GM10847 (cell line): ENCODE results near the gene PNPLA2.

ENCODE experiments used
- POLR2A ChIP-seq: IDR thresholded peaks from 2 replicates; pipeline ENCODE4 v1.6.1; 2011; ENCODE audit not compliant: insufficient read length; ENCODE audit errors: extremely low read depth

PNPLA2 gene

DNA sequence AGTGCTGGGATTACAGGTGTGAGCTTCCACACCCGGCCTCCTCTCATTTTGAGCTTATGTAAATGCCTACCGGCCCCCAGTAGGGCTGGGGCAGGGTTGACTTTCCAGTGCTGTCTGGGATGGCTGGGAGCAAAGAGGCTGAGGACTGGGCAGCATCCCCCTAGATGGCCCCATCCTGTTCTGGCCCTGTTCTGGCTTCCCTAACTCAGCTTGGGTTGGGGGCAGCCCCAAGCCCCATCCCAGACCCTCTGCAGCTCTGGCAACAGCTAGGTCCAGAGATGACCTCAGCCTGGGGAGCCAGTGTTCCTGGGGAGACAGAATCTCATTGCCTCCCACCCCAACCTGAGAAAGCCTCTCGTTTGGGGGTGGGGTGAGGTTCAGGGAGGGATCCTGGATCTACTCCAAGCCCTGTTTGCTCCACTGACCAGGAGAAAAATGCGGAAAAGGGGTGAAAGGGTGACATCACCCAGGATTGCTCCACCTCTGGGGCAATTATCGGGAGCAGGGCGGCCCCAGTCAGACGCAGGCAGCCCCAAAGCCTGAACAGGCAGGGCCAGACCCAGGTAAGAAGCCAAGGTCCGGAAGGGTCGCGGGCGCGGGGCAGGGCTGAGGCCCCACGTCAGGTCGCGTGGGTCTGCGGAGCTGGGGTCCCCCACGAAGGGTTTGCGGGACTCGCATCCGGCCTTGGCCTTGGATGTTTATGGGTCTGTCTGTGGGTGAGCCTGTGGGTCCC lies at the start of gene PNPLA2:
TSS of gene PNPLA2 (plus strand) at position 519 of the 733 bp plus-strand sequence. CDS start 805 bp downstream, outside the sequence.
- no peak for TF ChIP-seq POLR2A

DNA sequence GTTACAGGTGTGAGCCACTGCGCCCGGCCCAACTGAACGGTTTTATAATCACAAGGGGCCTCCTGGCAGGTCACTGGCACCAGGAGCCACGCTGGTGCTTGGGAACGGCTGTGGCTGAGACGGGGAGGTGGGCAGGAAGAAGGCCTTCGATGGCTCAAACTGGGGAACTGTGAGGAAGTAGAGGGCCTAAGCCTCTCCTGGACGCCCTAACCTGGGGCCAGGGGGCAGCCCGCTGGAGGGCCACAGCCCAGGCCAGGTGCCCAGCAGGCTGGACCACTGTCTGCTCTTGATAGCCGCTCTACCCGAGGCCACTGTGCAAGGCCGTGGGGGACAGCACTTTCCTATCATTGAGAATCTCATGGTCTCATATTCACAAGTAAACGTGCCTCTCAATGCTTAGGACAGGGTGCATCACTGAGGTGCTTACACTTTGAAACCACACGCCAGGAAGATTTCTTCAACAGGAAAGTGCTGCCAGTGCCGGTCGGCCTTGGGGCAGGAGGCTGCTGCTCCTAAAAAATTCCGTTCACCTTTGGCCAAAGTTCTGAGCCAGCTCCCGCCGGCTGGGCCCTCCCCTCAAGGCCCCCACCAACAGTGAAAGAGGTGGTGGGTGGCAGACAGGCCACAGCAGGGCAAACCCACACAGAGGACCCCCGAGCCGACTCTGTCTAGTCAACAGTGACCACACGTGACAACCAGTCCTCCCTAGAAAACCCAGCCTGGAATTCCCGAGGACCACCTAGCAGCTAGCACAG lies 48.6 kb upstream of the PNPLA2 start:
- no peak for TF ChIP-seq POLR2A

GRCh38 chr11:770642-771616 lies 47.8 kb upstream of the PNPLA2 start:
- no peak for TF ChIP-seq POLR2A

DNA sequence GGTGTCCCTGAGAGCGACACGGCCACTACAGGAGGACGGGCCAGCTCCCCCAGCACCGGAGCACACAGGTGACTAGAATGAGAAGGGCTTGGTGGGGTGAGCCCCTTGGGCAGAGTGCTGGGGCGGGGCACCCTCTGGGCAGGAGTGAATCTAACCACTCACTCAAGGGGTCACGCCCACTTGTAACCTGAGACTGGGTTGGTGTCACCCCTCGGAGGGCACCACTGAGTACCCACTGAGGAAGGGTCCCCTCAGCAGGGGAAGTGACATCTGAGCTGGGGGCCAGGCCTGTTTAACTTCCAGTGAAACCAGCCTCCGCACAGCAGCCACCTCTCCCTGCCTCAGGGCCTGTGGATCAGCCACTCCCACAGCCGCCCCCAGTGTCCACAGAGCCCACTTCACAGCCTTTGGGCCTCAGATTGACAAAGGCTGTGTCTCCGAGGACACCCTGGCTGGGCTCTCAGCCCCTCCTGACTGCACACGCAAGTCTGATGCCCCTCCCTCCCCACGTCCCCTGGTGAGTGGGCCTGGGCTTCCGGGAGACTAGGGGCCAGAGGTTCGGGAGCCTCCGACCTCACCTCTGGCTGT lies 47.0 kb upstream of the PNPLA2 start:
- no peak for TF ChIP-seq POLR2A

- TF ChIP-seq POLR2A: no peak
Observed at GRCh38 chr11:772429-773390, 46.0 kb upstream of the PNPLA2 start.

DNA sequence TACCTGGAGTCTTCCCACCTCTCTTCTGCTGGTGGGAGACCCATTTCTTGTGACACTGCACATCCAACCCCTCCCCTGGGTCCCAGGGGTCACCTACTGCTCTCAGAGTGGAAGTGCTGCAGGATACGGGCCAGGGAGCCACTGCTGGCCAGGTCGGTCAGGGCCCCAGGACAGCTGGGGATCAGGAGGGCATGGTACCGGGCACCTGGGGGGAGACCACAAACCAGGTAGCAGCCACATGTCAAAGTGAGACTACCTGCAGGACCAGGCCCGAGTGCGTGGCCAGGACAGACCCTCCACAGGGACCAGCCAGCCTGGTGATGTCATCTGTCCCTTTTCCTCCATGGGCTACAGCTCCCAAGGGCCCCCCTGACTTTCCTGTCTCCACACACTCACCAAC lies 45.3 kb upstream of the PNPLA2 start:
- TF ChIP-seq POLR2A: no peak

DNA sequence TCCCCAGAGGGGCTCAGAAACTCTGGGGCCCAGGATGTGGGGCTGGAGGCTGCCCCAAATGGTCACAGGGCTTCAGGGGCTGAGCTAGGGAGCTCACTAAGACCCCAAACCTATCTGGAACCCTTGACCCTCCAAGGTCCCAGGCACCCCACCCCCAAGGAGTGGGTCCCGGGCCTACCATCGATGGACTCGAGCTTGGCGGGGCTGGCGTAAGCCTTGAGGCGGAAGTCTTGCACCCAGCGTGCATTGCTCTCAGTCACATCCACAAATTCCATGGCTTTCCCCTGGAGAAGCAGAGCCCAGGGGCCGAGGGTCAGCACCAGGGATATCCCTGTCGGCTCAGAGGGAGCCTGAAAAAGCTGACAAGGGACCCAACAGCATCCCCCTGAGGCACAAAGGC lies 44.9 kb upstream of the PNPLA2 start:
- TF ChIP-seq POLR2A: no peak

DNA sequence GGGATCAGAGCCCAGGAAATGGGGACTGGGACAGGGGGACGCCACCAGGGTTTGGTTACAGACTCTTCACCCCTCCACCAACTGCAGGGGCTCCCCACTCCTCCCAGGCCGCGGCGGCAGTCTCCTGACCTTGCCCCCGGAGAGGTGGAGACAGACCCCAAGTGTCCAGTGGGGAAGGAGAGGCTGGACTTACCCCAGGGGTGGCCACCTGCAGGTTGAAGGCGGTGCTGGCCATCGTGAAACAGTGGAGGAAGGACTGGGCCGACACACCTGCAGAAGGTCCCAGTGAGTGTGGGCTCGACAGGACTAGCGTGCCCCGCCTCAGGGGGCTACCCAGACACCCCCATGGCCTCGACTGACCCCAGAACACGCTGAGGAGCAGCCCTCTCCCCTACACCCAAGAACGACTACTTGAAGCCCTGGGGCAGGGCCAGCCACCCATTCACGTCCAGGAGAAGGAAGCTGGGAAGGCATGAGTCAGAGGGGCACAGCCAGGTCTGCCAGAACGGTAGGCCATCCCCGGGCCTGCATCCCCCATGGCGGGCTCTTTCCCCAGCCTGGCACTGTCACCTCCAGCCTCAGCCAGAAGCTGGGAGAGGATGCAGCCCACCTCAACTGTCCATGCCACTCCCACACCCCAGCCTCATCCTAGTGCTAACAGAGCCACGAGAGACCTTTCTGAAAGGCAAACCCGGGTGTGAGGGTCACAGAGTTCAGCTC lies 43.7 kb upstream of the PNPLA2 start:
- TF ChIP-seq POLR2A: no peak

- TF ChIP-seq POLR2A: no peak
Observed at GRCh38 chr11:776263-776560, 42.5 kb upstream of the PNPLA2 start.

- TF ChIP-seq POLR2A: no peak
Observed at GRCh38 chr11:776561-777287, 42.0 kb upstream of the PNPLA2 start.

- TF ChIP-seq POLR2A: peak; percentile 97
Observed at GRCh38 chr11:777288-778255, 41.1 kb upstream of the PNPLA2 start, which contains the start of gene GATD1. TSS of gene GATD1 (minus strand) at chr11:777487. CDS start at chr11:777462, 25 bp downstream.
